MM.1S (cell line): Measurements from ENCODE around the gene PTPRF.

Source experiments
- CTCF ChIP-seq: fragments of 300-600 bp; sonication (generic); IDR thresholded peaks from 2 replicates; pipeline ENCODE4 v1.5.1; 2016; ENCODE audit warnings: antibody characterized with exemption, low read length, mixed read lengths
- EZH2 ChIP-seq: fragments of 300-600 bp; sonication (generic); optimal IDR thresholded peaks from 2 replicates; pipeline ENCODE3; 2017; ENCODE audit warnings: low read depth, mild to moderate bottlenecking, antibody characterized with exemption, low read length, mixed read lengths
- EZH2phosphoT487 ChIP-seq: fragments of 300-600 bp; sonication (generic); IDR thresholded peaks from 2 replicates; pipeline ENCODE4 v1.6.1; 2018; ENCODE audit warnings: antibody characterized with exemption, low read length

- TF ChIP-seq CTCF (no peak), EZH2 (no peak), EZH2phosphoT487 (no peak)
Observed at GRCh38 chr1:43512133-43512532, 18.6 kb upstream of the PTPRF start.
